ENCODE results near the gene PDIA5. TPM values are rescaled to one million over a fixed set of nuclear protein-coding genes. Genes with fewer than 3 reads are reported as not detected.

Gene PDIA5
- total RNA-seq, 2 experiments from 2014 or later, result 2.2 to 3.0 TPM

GRCh38 chr3:123143669-123144411 is 77.0 kb downstream of the PDIA5 start:
- H3K4me1 ChIP-seq (ENCODE audit: insufficient read depth, low read length), result no peaks in the 10 kb centered on the region
- POLR2A ChIA-PET, result no interaction called here
- DNase-seq (no peak), ATAC-seq (ENCODE audit: poor library complexity) (no peak)
- H3K36me3 ChIP-seq (ENCODE audit: insufficient read depth, low read length), result peaks cover 18% of the 10 kb centered on the region
- Mint-ChIP-seq H3K4me3 (no peak overlapping the region), H3K4me1 (ENCODE audit: low read depth) (no peaks in the 10 kb centered on the region), H3K27ac (no peak overlapping the region), H3K9me3 (no peaks in the 10 kb centered on the region), H3K27me3 (no peaks in the 10 kb centered on the region), H3K36me3 (ENCODE audit: low read depth) (peaks cover 47% of the 10 kb centered on the region)
- no peak overlapping the region for H3K27ac ChIP-seq (ENCODE audit: low read depth in 1 of 2, low read length in 2 of 2)
- no peak for TF ChIP-seq CTCF (IDR thresholded peaks at IDR 0.05)
- no peaks in the 10 kb centered on the region for H3K27me3 ChIP-seq (ENCODE audit: control insufficient read depth in 1 of 2, insufficient read depth in 2 of 2, low read length in 2 of 2)
- CTCF ChIA-PET, result no interaction called here
- intact Hi-C loops (cut with DNase I, micrococcal nuclease), result no loop called here
- no peaks in the 10 kb centered on the region for H3K9me3 ChIP-seq (ENCODE audit: control insufficient read depth in 1 of 2, insufficient read depth in 1 of 2, low read length in 2 of 2)
- no peak overlapping the region for H3K4me3 ChIP-seq (ENCODE audit: low read length)

DNA sequence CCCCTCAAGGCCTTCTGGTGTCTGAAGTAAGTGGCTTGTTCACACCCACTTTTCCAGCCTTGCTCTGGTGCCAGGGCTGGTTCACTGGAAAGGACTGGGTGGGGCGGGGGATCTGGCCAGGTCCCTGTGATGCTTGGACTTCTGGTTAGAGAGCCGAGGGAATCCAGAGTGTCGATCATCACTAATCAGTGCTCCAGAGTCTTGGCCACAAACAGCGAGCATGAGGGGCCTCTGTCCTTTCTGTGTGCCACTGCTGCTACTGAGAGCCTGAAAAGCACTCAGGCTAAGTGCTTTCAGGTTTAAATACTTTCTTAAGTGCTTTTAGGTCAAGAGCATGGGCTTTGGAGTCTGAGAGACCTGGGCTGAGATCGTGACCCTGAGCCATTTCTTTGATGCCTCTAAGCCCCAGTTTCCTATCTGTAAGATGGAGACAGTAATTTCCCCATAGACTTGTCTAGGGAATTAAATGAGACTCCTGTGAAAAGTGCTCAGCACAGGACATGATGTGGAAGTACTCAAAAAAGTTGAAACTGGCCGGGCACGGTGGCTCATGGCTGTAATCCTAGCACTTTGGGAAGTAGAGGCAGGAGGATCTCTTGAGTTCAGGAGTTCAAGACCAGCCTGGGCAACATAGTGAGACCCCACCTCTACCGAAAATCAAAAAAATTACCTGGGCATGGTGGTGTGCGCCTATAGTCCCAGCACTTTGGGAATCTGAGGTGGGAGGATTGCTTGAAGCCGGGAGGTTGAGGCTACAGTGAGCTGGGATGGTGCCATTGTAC is 81.1 kb downstream of the PDIA5 start:
- H3K27ac Mint-ChIP-seq, result peak overlapping the region; percentile 66
- H3K36me3 ChIP-seq (ENCODE audit: insufficient read depth, low read length), result peaks cover 14% of the 10 kb centered on the region
- H3K36me3 Mint-ChIP-seq (ENCODE audit: low read depth), result peaks cover 62% of the 10 kb centered on the region
- H3K4me3 ChIP-seq (ENCODE audit: low read length), result no peak overlapping the region
- H3K4me3 Mint-ChIP-seq, result no peak overlapping the region
- no peaks in the 10 kb centered on the region for H3K4me1 Mint-ChIP-seq (ENCODE audit: low read depth)
- H3K27me3 Mint-ChIP-seq, result no peaks in the 10 kb centered on the region
- DNase-seq (no peak), ATAC-seq (ENCODE audit: poor library complexity) (no peak)
- no peaks in the 10 kb centered on the region for H3K9me3 Mint-ChIP-seq
- intact Hi-C loops (cut with DNase I, micrococcal nuclease), result no loop called here
- no peak for TF ChIP-seq CTCF (IDR thresholded peaks at IDR 0.05)
- H3K27ac ChIP-seq (ENCODE audit: low read depth in 1 of 2, low read length in 2 of 2), result no peak overlapping the region
- POLR2A ChIA-PET, result no interaction called here
- H3K27me3 ChIP-seq (ENCODE audit: control insufficient read depth in 1 of 2, insufficient read depth in 2 of 2, low read length in 2 of 2), result no peaks in the 10 kb centered on the region
- H3K4me1 ChIP-seq (ENCODE audit: insufficient read depth, low read length), result peaks cover 2% of the 10 kb centered on the region
- peaks cover 0 to 16% of the 10 kb centered on the region in 2 experiments for H3K9me3 ChIP-seq (ENCODE audit: control insufficient read depth in 1 of 2, insufficient read depth in 1 of 2, low read length in 2 of 2)
- CTCF ChIA-PET, result no interaction called here

DNA sequence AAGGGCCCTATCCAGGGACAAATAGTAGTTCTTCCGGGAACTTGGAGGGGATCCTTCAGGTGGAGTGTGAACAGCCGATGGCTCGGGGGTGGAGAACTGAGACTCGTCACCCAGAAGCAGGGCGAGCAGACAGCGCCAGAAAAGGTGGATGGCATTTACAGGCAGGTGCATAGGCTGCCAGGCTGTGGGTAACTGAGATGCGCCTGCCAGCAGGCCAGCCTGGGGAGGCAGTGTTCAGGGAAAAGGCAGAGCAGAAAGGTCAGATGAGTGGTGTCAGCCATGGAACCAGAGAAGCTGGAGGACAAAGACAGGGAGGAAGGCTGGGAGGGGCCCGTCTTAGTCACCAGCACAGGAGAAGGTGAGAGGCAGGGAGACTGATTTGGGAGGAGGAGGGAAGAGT is 81.9 kb downstream of the PDIA5 start:
- no peak for ATAC-seq (ENCODE audit: poor library complexity)
- H3K27me3 ChIP-seq (ENCODE audit: control insufficient read depth in 1 of 2, insufficient read depth in 2 of 2, low read length in 2 of 2), result no peaks in the 10 kb centered on the region
- DNase-seq, result no peak
- CTCF ChIA-PET, result no interaction called here
- Mint-ChIP-seq H3K27ac (peak overlapping the region; percentile 66), H3K27me3 (no peaks in the 10 kb centered on the region), H3K4me1 (ENCODE audit: low read depth) (no peaks in the 10 kb centered on the region), H3K36me3 (ENCODE audit: low read depth) (peaks cover 62% of the 10 kb centered on the region), H3K4me3 (no peak overlapping the region), H3K9me3 (no peaks in the 10 kb centered on the region)
- no peak overlapping the region for H3K4me3 ChIP-seq (ENCODE audit: low read length)
- POLR2A ChIA-PET, result no interaction called here
- intact Hi-C loops (cut with DNase I, micrococcal nuclease), result no loop called here
- TF ChIP-seq CTCF (IDR thresholded peaks at IDR 0.05), result no peak
- H3K36me3 ChIP-seq (ENCODE audit: insufficient read depth, low read length), result peaks cover 14% of the 10 kb centered on the region
- no peak overlapping the region for H3K27ac ChIP-seq (ENCODE audit: low read depth in 1 of 2, low read length in 2 of 2)
- peaks cover 2% of the 10 kb centered on the region for H3K4me1 ChIP-seq (ENCODE audit: insufficient read depth, low read length)
- peaks cover 0 to 16% of the 10 kb centered on the region in 2 experiments for H3K9me3 ChIP-seq (ENCODE audit: control insufficient read depth in 1 of 2, insufficient read depth in 1 of 2, low read length in 2 of 2)
